Measurements from ENCODE around the gene LRRC3B. TPM values are rescaled to one million over a fixed set of nuclear protein-coding genes. Genes with fewer than 3 reads are reported as not detected.

The LRRC3B gene
- polyA plus RNA-seq, 1 donor from 2014 or later: 56.4 TPM

DNA sequence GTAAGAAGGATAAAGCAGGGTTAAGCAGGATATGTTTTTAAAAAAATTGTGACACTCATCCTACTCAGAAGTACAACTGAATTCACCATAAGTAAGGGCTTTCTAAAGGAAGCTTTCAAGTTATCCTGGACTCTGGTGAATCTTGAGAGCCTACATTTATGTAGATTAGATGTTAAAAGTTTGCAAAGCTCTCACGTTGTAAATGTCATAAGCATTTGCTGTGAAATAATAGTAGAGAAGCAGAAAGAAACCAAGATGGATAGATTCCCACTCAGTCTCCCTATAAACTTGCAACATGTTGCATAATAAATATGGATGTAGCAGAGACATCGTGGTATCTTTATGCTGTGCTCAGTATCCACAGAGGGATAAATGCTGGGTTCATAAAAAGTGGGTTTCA, 77.0 kb downstream of the LRRC3B start:
- H3K9me2 ChIP-seq (ENCODE audit: insufficient read depth, low read length): no peaks in the 10 kb centered on the region
- no peak overlapping the region for H3K4me2 ChIP-seq (ENCODE audit: low read length)
- H2AFZ ChIP-seq (ENCODE audit: low read depth, low read length): no peak overlapping the region
- H3K9me3 ChIP-seq (ENCODE audit: low read length): no peaks in the 10 kb centered on the region
- no peaks in the 10 kb centered on the region for H3K79me2 ChIP-seq (replicated peaks; ENCODE audit: insufficient read depth, low read length)
- TF ChIP-seq MXI1 (conservative IDR thresholded peaks at IDR 0.05; ENCODE audit: poor library complexity, severe bottlenecking): no peak
- TF ChIP-seq RAD21 (conservative IDR thresholded peaks at IDR 0.05): no peak
- no peak for TF ChIP-seq REST (IDR thresholded peaks at IDR 0.05; ENCODE audit: borderline replicate concordance)
- no peak for TF ChIP-seq CTCF (IDR thresholded peaks at IDR 0.05; ENCODE audit: poor library complexity, severe bottlenecking)
- TF ChIP-seq EP300 (conservative IDR thresholded peaks at IDR 0.05; ENCODE audit: poor library complexity, severe bottlenecking): no peak
- TF ChIP-seq SMC3 (conservative IDR thresholded peaks at IDR 0.05; ENCODE audit: poor library complexity): no peak
- no peak for TF ChIP-seq EZH2 (IDR thresholded peaks at IDR 0.05; ENCODE audit: borderline replicate concordance, insufficient read depth, low read length, poor library complexity, severe bottlenecking)
- no peak for TF ChIP-seq TAF1 (IDR thresholded peaks at IDR 0.05; ENCODE audit: low read depth)
- H3K36me3 ChIP-seq (ENCODE audit: insufficient read depth, low read length): no peaks in the 10 kb centered on the region
- no peak overlapping the region for H3K4me3 ChIP-seq (ENCODE audit: low read length)
- no peaks in the 10 kb centered on the region for H3F3A ChIP-seq (ENCODE audit: insufficient read depth, low read length, poor library complexity, severe bottlenecking)
- H3K9ac ChIP-seq (ENCODE audit: low read length): no peak overlapping the region
- H4K20me1 ChIP-seq (ENCODE audit: insufficient read depth): no peaks in the 10 kb centered on the region
- H3K27me3 ChIP-seq (ENCODE audit: insufficient read depth, low read depth, low read length): no peaks in the 10 kb centered on the region
- no peak overlapping the region for H3K27ac ChIP-seq (ENCODE audit: low read length)

DNA sequence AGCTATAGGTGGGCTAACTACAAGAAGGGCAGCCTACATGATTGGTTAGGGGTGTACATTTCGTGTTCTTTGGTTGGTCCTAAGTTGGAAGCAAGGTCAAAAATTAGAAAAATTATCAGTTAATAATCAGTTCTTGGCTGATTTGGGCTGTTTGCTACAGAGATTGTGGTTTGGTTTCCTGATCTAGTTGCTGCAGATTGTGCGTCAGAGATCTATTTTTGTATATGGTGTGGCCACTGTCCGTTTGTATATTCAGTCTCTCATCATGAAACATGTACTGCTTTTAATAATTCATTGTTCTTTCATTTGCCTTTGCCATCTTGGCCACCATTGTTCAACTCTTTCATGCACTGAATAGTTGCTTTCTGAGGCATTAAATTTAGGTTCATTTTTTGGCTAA, 80.9 kb downstream of the LRRC3B start:
- no peak overlapping the region for H3K9ac ChIP-seq (ENCODE audit: low read length)
- H3K9me2 ChIP-seq (ENCODE audit: insufficient read depth, low read length): no peaks in the 10 kb centered on the region
- no peaks in the 10 kb centered on the region for H3K27me3 ChIP-seq (ENCODE audit: insufficient read depth, low read depth, low read length)
- H3K27ac ChIP-seq (ENCODE audit: low read length): no peak overlapping the region
- no peak overlapping the region for H3K4me2 ChIP-seq (ENCODE audit: low read length)
- no peaks in the 10 kb centered on the region for H3K9me3 ChIP-seq (ENCODE audit: low read length)
- H3K4me3 ChIP-seq (ENCODE audit: low read length): no peak overlapping the region
- H3F3A ChIP-seq (ENCODE audit: insufficient read depth, low read length, poor library complexity, severe bottlenecking): no peaks in the 10 kb centered on the region
- H3K79me2 ChIP-seq (replicated peaks; ENCODE audit: insufficient read depth, low read length): no peaks in the 10 kb centered on the region
- no peak for TF ChIP-seq MXI1 (conservative IDR thresholded peaks at IDR 0.05; ENCODE audit: poor library complexity, severe bottlenecking)
- no peak for TF ChIP-seq TAF1 (IDR thresholded peaks at IDR 0.05; ENCODE audit: low read depth)
- TF ChIP-seq REST (IDR thresholded peaks at IDR 0.05; ENCODE audit: borderline replicate concordance): no peak
- no peak for TF ChIP-seq EP300 (conservative IDR thresholded peaks at IDR 0.05; ENCODE audit: poor library complexity, severe bottlenecking)
- TF ChIP-seq SMC3 (conservative IDR thresholded peaks at IDR 0.05; ENCODE audit: poor library complexity): no peak
- no peak for TF ChIP-seq POLR2AphosphoS5 (IDR thresholded peaks at IDR 0.05)
- no peak for TF ChIP-seq EZH2 (IDR thresholded peaks at IDR 0.05; ENCODE audit: borderline replicate concordance, insufficient read depth, low read length, poor library complexity, severe bottlenecking)
- TF ChIP-seq RAD21 (conservative IDR thresholded peaks at IDR 0.05): no peak
- no peak for TF ChIP-seq CTCF (IDR thresholded peaks at IDR 0.05; ENCODE audit: poor library complexity, severe bottlenecking)
- H2AFZ ChIP-seq (ENCODE audit: low read depth, low read length): no peak overlapping the region
- no peaks in the 10 kb centered on the region for H3K36me3 ChIP-seq (ENCODE audit: insufficient read depth, low read length)
- H4K20me1 ChIP-seq (ENCODE audit: insufficient read depth): no peaks in the 10 kb centered on the region

Measured in neural cell (in vitro differentiated cells).